H9 (cell line): Measurements from ENCODE around the gene DDX1. TPM values are rescaled to one million over a fixed set of nuclear protein-coding genes. Genes with fewer than 3 reads are reported as not detected.

ENCODE experiments used
- DNase-seq: peaks from one replicate; pipeline ENCODE4 v3.0.0-alpha.2; 2017
- H2AFZ ChIP-seq: one replicate; pipeline ENCODE4 v1.6.1; 2013; ENCODE audit warnings: mild to moderate bottlenecking, low read length, control low read depth, moderate library complexity
- H2AK5ac ChIP-seq: 2 replicates; pipeline ENCODE4 v1.6.1; 2013; ENCODE audit warnings: low read length, control low read depth, mixed read lengths; ENCODE audit not compliant: insufficient read length
- H2BK120ac ChIP-seq: one replicate; pipeline ENCODE4 v1.6.1; 2013; ENCODE audit warnings: low read depth, mild to moderate bottlenecking, low read length, control low read depth, inconsistent platforms; ENCODE audit not compliant: poor library complexity, severe bottlenecking
- H2BK12ac ChIP-seq: 2 replicates; pipeline ENCODE4 v1.6.1; 2013; ENCODE audit warnings: low read length, control low read depth, mixed read lengths, low read depth; ENCODE audit not compliant: insufficient read length
- H2BK15ac ChIP-seq: 2 replicates; pipeline ENCODE4 v1.6.1; 2013; ENCODE audit warnings: low read depth, low read length, control low read depth
- H2BK20ac ChIP-seq: one replicate; pipeline ENCODE4 v1.6.1; 2013; ENCODE audit warnings: low read depth, mild to moderate bottlenecking, low read length, control low read depth, inconsistent platforms; ENCODE audit not compliant: poor library complexity, severe bottlenecking
- H2BK5ac ChIP-seq: 2 replicates; pipeline ENCODE4 v1.6.1; 2013; ENCODE audit warnings: low read length, control low read depth, mixed read lengths; ENCODE audit not compliant: insufficient read length
- H3K14ac ChIP-seq: 2 replicates; pipeline ENCODE4 v1.6.1; 2013; ENCODE audit warnings: low read length, control low read depth; ENCODE audit not compliant: insufficient read depth
- H3K18ac ChIP-seq: 2 replicates; pipeline ENCODE4 v1.6.1; 2013; ENCODE audit warnings: low read depth, mild to moderate bottlenecking, mixed read lengths, low read length, control low read depth; ENCODE audit not compliant: insufficient read length
- H3K23ac ChIP-seq: 2 replicates; pipeline ENCODE4 v1.6.1; 2013; ENCODE audit warnings: low read length, control low read depth, mixed read lengths, low read depth; ENCODE audit not compliant: insufficient read length
- H3K23me2 ChIP-seq: 2 replicates; pipeline ENCODE4 v1.6.1; 2013; ENCODE audit warnings: low read depth, mild to moderate bottlenecking, mixed read lengths, low read length, control low read depth; ENCODE audit not compliant: insufficient read length, poor library complexity, severe bottlenecking
- H3K27ac ChIP-seq: 2 replicates; pipeline ENCODE4 v1.5.1; 2013; ENCODE audit warnings: low read length, control low read depth, mixed read lengths, low read depth; ENCODE audit not compliant: insufficient read length
- H3K27me3 ChIP-seq: 2 replicates; pipeline ENCODE4 v1.6.1; 2013; ENCODE audit warnings: low read length, control low read depth, inconsistent platforms; ENCODE audit not compliant: insufficient read depth
- H3K4ac ChIP-seq: 2 replicates; pipeline ENCODE4 v1.6.1; 2013; ENCODE audit warnings: low read depth, mild to moderate bottlenecking, control low read depth, inconsistent platforms, low read length, moderate library complexity
- H3K4me1 ChIP-seq: 2 replicates; pipeline ENCODE4 v1.6.1; 2013; ENCODE audit warnings: low read length, control low read depth, inconsistent platforms; ENCODE audit not compliant: insufficient read depth
- H3K4me2 ChIP-seq: 2 replicates; pipeline ENCODE4 v1.6.1; 2013; ENCODE audit warnings: low read length, control low read depth, mixed read lengths; ENCODE audit not compliant: insufficient read length, insufficient read depth
- H3K56ac ChIP-seq: 2 replicates; pipeline ENCODE4 v1.6.1; 2013; ENCODE audit warnings: low read depth, mild to moderate bottlenecking, mixed read lengths, low read length, control low read depth; ENCODE audit not compliant: insufficient read length
- H3K79me1 ChIP-seq: 2 replicates; pipeline ENCODE4 v1.6.1; 2013; ENCODE audit warnings: low read depth, mild to moderate bottlenecking, moderate library complexity, low read length, control low read depth, inconsistent platforms; ENCODE audit not compliant: insufficient read depth, poor library complexity, severe bottlenecking
- H3K79me2 ChIP-seq: 2 replicates; pipeline ENCODE4 v1.6.1; 2013; ENCODE audit warnings: low read length, control low read depth, inconsistent platforms; ENCODE audit not compliant: insufficient read depth
- H3K9ac ChIP-seq: 2 replicates; pipeline ENCODE4 v1.6.1; 2013; ENCODE audit warnings: low read length, control low read depth, mixed read lengths; ENCODE audit not compliant: insufficient read length; ENCODE audit errors: extremely low read depth
- H3K9me3 ChIP-seq: one replicate; pipeline ENCODE4 v1.6.1; 2013; ENCODE audit warnings: low read depth, low read length, inconsistent platforms; ENCODE audit not compliant: control insufficient read depth
- H3T11ph ChIP-seq: one replicate; pipeline ENCODE4 v1.6.1; 2013; ENCODE audit warnings: mild to moderate bottlenecking, low read length, control low read depth, inconsistent platforms
- H4K20me1 ChIP-seq: one replicate; pipeline ENCODE4 v1.6.1; 2013; ENCODE audit not compliant: control insufficient read depth, insufficient read length, insufficient read depth
- H4K5ac ChIP-seq: 2 replicates; pipeline ENCODE4 v1.6.1; 2013; ENCODE audit warnings: low read depth, mild to moderate bottlenecking, mixed read lengths, low read length, control low read depth; ENCODE audit not compliant: insufficient read length
- H4K8ac ChIP-seq: replicated peaks from 2 replicates; pipeline ENCODE4 v1.6.1; 2013; ENCODE audit warnings: low read length, control low read depth, mixed read lengths, low read depth; ENCODE audit not compliant: insufficient read length
- H4K91ac ChIP-seq: 2 replicates; pipeline ENCODE4 v1.6.1; 2013; ENCODE audit warnings: low read depth, mild to moderate bottlenecking, moderate library complexity, mixed read lengths, low read length, control low read depth; ENCODE audit not compliant: insufficient read length
- H3K27ac Mint-ChIP-seq, 3 experiments: 2 replicates in 2 of 3; 3 replicates in 1 of 3; pipeline ENCODE4 v1.8.0; 2020 to 2021; ENCODE audit warnings: mixed read lengths in 3 of 3, mild to moderate bottlenecking in 1 of 3, moderate library complexity in 1 of 3
- H3K27me3 Mint-ChIP-seq: 2 replicates; pipeline ENCODE4 v1.8.0; 2021; ENCODE audit warnings: low read depth, mild to moderate bottlenecking, moderate library complexity, mixed read lengths
- H3K36me3 Mint-ChIP-seq, 3 experiments: 2 replicates in 2 of 3; 3 replicates in 1 of 3; pipeline ENCODE4 v1.8.0; 2020 to 2021; ENCODE audit warnings: low read depth in 3 of 3, mixed read lengths in 3 of 3; ENCODE audit not compliant: insufficient read depth in 1 of 3
- H3K4me1 Mint-ChIP-seq, 2 experiments: 2 replicates each; pipeline ENCODE4 v1.8.0; 2020; ENCODE audit warnings: mixed read lengths in 2 of 2
- H3K4me3 Mint-ChIP-seq, 2 experiments: 2 replicates in 1 of 2; 3 replicates in 1 of 2; pipeline ENCODE4 v1.8.0; 2020 to 2021; ENCODE audit warnings: mild to moderate bottlenecking in 2 of 2, mixed read lengths in 2 of 2, moderate library complexity in 1 of 2
- H3K9me3 Mint-ChIP-seq, 2 experiments: 2 replicates in 1 of 2; 3 replicates in 1 of 2; pipeline ENCODE4 v1.8.0; 2020; ENCODE audit warnings: mild to moderate bottlenecking in 2 of 2, mixed read lengths in 2 of 2, moderate library complexity in 1 of 2
- CTCF ChIP-seq: fragments of 200-600 bp; sonication (generic); conservative IDR thresholded peaks from 3 replicates; pipeline ENCODE4 v1.8.0; 2021; ENCODE audit warnings: antibody characterized with exemption, mild to moderate bottlenecking
- WGBS: extraction: QIAGEN DNeasy Blood & Tissue Kit; methylation state at CpG from one replicate; pipeline ENCODE4 v1.1.7; 2013; ENCODE audit warnings: missing lambda C conversion rate, low lambda C conversion rate, mixed read lengths; ENCODE audit not compliant: insufficient read length; ENCODE audit errors: extremely low coverage; 5-methylcytosine and 5-hydroxymethylcytosine counted together
- total RNA-seq: library from RNA; stranded (reverse); gene quantifications from 2 replicates; pipeline ENCODE4 v1.2.1, GENCODE V29; 2021

Gene DDX1
- total RNA-seq, 1 experiment from 2014 or later: 120 TPM

GRCh38 chr2:15579641-15580040 is 12.0 kb upstream of the DDX1 start:
- Histone ChIP-seq H3K27me3 (no peaks in the 10 kb centered on the region), H3K18ac (no peak overlapping the region), H2BK15ac (no peak overlapping the region), H2AFZ (no peak overlapping the region), H3K27ac (no peak overlapping the region), H3K9me3 (no peaks in the 10 kb centered on the region), H3T11ph (no peak overlapping the region), H4K8ac (no peak overlapping the region), H3K23ac (no peak overlapping the region), H3K14ac (no peak overlapping the region), H2BK120ac (no peak overlapping the region), H2BK12ac (no peak overlapping the region), H3K4me1 (no peaks in the 10 kb centered on the region), H4K20me1 (no peaks in the 10 kb centered on the region), H3K9ac (no peak overlapping the region), H2BK20ac (no peak overlapping the region), H2BK5ac (no peak overlapping the region), H2AK5ac (no peak overlapping the region), H3K56ac (no peak overlapping the region), H3K4ac (no peak overlapping the region), H3K23me2 (no peaks in the 10 kb centered on the region), H4K5ac (no peak overlapping the region), H3K4me2 (no peak overlapping the region), H4K91ac (no peak overlapping the region), H3K79me2 (no peaks in the 10 kb centered on the region), H3K79me1 (no peaks in the 10 kb centered on the region)
- Mint-ChIP-seq H3K4me1 (peaks cover 3% of the 10 kb centered on the region in 2 experiments; a peak in 2 of 4 replicates), H3K4me3 (no peak overlapping the region), H3K27ac (no peak overlapping the region), H3K27me3 (no peaks in the 10 kb centered on the region), H3K36me3 (no peaks in the 10 kb centered on the region), H3K9me3 (no peaks in the 10 kb centered on the region)
- no peak for TF ChIP-seq CTCF
- no CpG with 5 or more reads among the region's 1 CpG for WGBS
- peak; percentile 38 for DNase-seq
